BLaER1 treated with 17β-estradiol and CSF1 and Interleukin-3, amounts not matched to agents 10 nM and 100 nM (cell line): Measurements from ENCODE around the gene DICER1.
A peak's percentile ranks its signal among the peaks of the same experiment; 100 is the strongest.

Experiments
- H3K27ac ChIP-seq, 11 experiments: shearing (Covaris generic); formaldehyde crosslinking; 2 replicates each; pipeline ENCODE4 v1.8.1; 2022
- H3K27me3 ChIP-seq, 11 experiments: shearing (Covaris generic); formaldehyde crosslinking; 2 replicates each; pipeline ENCODE4 v1.8.1; 2022
- H3K36me3 ChIP-seq, 11 experiments: shearing (Covaris generic); formaldehyde crosslinking; 2 replicates each; pipeline ENCODE4 v1.8.1; 2022
- H3K4me1 ChIP-seq, 10 experiments: shearing (Covaris generic); formaldehyde crosslinking; 2 replicates each; pipeline ENCODE4 v1.8.1; 2022
- H3K4me2 ChIP-seq, 11 experiments: shearing (Covaris generic); formaldehyde crosslinking; 2 replicates each; pipeline ENCODE4 v1.8.1; 2022
- H3K4me3 ChIP-seq, 10 experiments: shearing (Covaris generic); formaldehyde crosslinking; 2 replicates each; pipeline ENCODE4 v1.8.1; 2022
- H3K9ac ChIP-seq, 11 experiments: shearing (Covaris generic); formaldehyde crosslinking; 2 replicates each; pipeline ENCODE4 v1.8.1; 2022
- H3K9me3 ChIP-seq, 11 experiments: shearing (Covaris generic); formaldehyde crosslinking; replicated peaks in 1 of 11; 2 replicates each; pipeline ENCODE4 v1.8.1; 2022
- H4K20me1 ChIP-seq, 11 experiments: shearing (Covaris generic); formaldehyde crosslinking; 2 replicates each; pipeline ENCODE4 v1.8.1; 2022
- Cebpa-rat ChIP-seq, 11 experiments: shearing (Covaris generic); IDR thresholded peaks; 2 replicates each; pipeline ENCODE4 v1.8.1; 2022

The DICER1 gene

GRCh38 chr14:95057147-95057546 lies 100.2 kb downstream of the DICER1 start:
- Histone ChIP-seq H3K36me3 (no peaks in the 10 kb centered on the region), H3K27me3 (no peaks in the 10 kb centered on the region), H3K4me2 (no peak overlapping the region), H3K4me3 (no peak overlapping the region), H3K9ac (no peak overlapping the region), H3K4me1 (peaks cover 0 to 13% (median 0%) of the 10 kb centered on the region in 10 experiments; a peak in 2 of 20 replicates), H3K27ac (no peak overlapping the region), H4K20me1 (no peaks in the 10 kb centered on the region; a peak in 1 of 22 replicates), H3K9me3 (no peaks in the 10 kb centered on the region)
- TF ChIP-seq Cebpa-rat (IDR thresholded peaks at IDR 0.05) = no peak

- Histone ChIP-seq H3K27ac (no peak overlapping the region), H3K27me3 (no peaks in the 10 kb centered on the region), H3K36me3 (no peaks in the 10 kb centered on the region), H4K20me1 (no peaks in the 10 kb centered on the region; a peak in 1 of 22 replicates), H3K4me3 (no peak overlapping the region), H3K9ac (no peak overlapping the region), H3K4me1 (peaks cover 0 to 14% (median 0%) of the 10 kb centered on the region in 10 experiments; a peak in 2 of 20 replicates), H3K4me2 (no peak overlapping the region), H3K9me3 (no peaks in the 10 kb centered on the region)
- no peak for TF ChIP-seq Cebpa-rat (IDR thresholded peaks at IDR 0.05)
Measured at GRCh38 chr14:95056476-95056875, 100.9 kb downstream of the DICER1 start.

GRCh38 chr14:95055318-95055717 lies 102.0 kb downstream of the DICER1 start:
- H3K36me3 ChIP-seq = no peaks in the 10 kb centered on the region
- H3K4me2 ChIP-seq = peak overlapping the region in 2 of 11 experiments; percentile 3 to 15; a peak in 1 of 22 replicates
- no peaks in the 10 kb centered on the region; a peak in 1 of 22 replicates for H4K20me1 ChIP-seq
- H3K27ac ChIP-seq = no peak overlapping the region
- no peak overlapping the region for H3K9ac ChIP-seq
- TF ChIP-seq Cebpa-rat (IDR thresholded peaks at IDR 0.05) = no peak
- no peak overlapping the region for H3K4me3 ChIP-seq
- peaks cover 0 to 14% (median 0%) of the 10 kb centered on the region in 10 experiments; a peak in 2 of 20 replicates for H3K4me1 ChIP-seq
- no peaks in the 10 kb centered on the region for H3K9me3 ChIP-seq
- no peaks in the 10 kb centered on the region for H3K27me3 ChIP-seq

GRCh38 chr14:95054346-95055280 lies 102.7 kb downstream of the DICER1 start:
- peak overlapping the region in 2 of 11 experiments; percentile 3 to 15; a peak in 1 of 22 replicates for H3K4me2 ChIP-seq
- no peak overlapping the region; a peak in 1 of 22 replicates for H3K9ac ChIP-seq
- peaks cover 0 to 14% (median 0%) of the 10 kb centered on the region in 10 experiments; a peak in 2 of 20 replicates for H3K4me1 ChIP-seq
- no peaks in the 10 kb centered on the region; a peak in 1 of 22 replicates for H4K20me1 ChIP-seq
- no peak for TF ChIP-seq Cebpa-rat (IDR thresholded peaks at IDR 0.05)
- no peak overlapping the region for H3K27ac ChIP-seq
- H3K27me3 ChIP-seq = no peaks in the 10 kb centered on the region
- H3K4me3 ChIP-seq = no peak overlapping the region
- H3K9me3 ChIP-seq = no peaks in the 10 kb centered on the region
- H3K36me3 ChIP-seq = no peaks in the 10 kb centered on the region

GRCh38 chr14:95052016-95052585 lies 105.2 kb downstream of the DICER1 start:
- Histone ChIP-seq H3K4me1 (peaks cover 0 to 14% (median 0%) of the 10 kb centered on the region in 10 experiments; a peak in 2 of 20 replicates), H4K20me1 (no peaks in the 10 kb centered on the region; a peak in 1 of 22 replicates), H3K4me2 (peak overlapping the region in 1 of 11 experiments; percentile 11; a peak in 1 of 22 replicates), H3K27me3 (no peaks in the 10 kb centered on the region), H3K4me3 (no peak overlapping the region), H3K27ac (no peak overlapping the region), H3K9me3 (no peaks in the 10 kb centered on the region), H3K36me3 (no peaks in the 10 kb centered on the region), H3K9ac (no peak overlapping the region)
- no peak for TF ChIP-seq Cebpa-rat (IDR thresholded peaks at IDR 0.05)

GRCh38 chr14:95049952-95050351 lies 107.4 kb downstream of the DICER1 start:
- Histone ChIP-seq H3K4me1 (peaks cover 0 to 16% (median 2%) of the 10 kb centered on the region in 10 experiments; a peak in 8 of 20 replicates), H3K9me3 (no peaks in the 10 kb centered on the region), H3K27ac (no peak overlapping the region), H4K20me1 (no peaks in the 10 kb centered on the region; a peak in 1 of 22 replicates), H3K9ac (no peak overlapping the region), H3K4me2 (0 out of 22 replicates have a peak overlapping the region, but pooled peaks of 1 of the 11 experiments have one; percentile 0), H3K27me3 (no peaks in the 10 kb centered on the region), H3K4me3 (no peak overlapping the region), H3K36me3 (no peaks in the 10 kb centered on the region)
- no peak for TF ChIP-seq Cebpa-rat (IDR thresholded peaks at IDR 0.05)

GRCh38 chr14:95048771-95049312 lies 108.5 kb downstream of the DICER1 start:
- H3K9me3 ChIP-seq = no peaks in the 10 kb centered on the region
- no peaks in the 10 kb centered on the region for H3K36me3 ChIP-seq
- H4K20me1 ChIP-seq = no peaks in the 10 kb centered on the region; a peak in 1 of 22 replicates
- no peak overlapping the region for H3K9ac ChIP-seq
- H3K27ac ChIP-seq = no peak overlapping the region
- H3K27me3 ChIP-seq = no peaks in the 10 kb centered on the region
- no peak for TF ChIP-seq Cebpa-rat (IDR thresholded peaks at IDR 0.05)
- peaks cover 0 to 22% (median 4%) of the 10 kb centered on the region in 10 experiments; a peak in 8 of 20 replicates for H3K4me1 ChIP-seq
- H3K4me2 ChIP-seq = no peak overlapping the region
- H3K4me3 ChIP-seq = no peak overlapping the region

GRCh38 chr14:95047754-95048153 lies 109.6 kb downstream of the DICER1 start:
- Histone ChIP-seq H3K27ac (no peak overlapping the region), H3K9ac (no peak overlapping the region), H3K4me3 (no peak overlapping the region), H3K4me1 (peaks cover 0 to 23% (median 4%) of the 10 kb centered on the region in 10 experiments; a peak in 8 of 20 replicates), H3K27me3 (no peaks in the 10 kb centered on the region), H3K9me3 (no peaks in the 10 kb centered on the region), H4K20me1 (no peaks in the 10 kb centered on the region; a peak in 1 of 22 replicates), H3K36me3 (no peaks in the 10 kb centered on the region), H3K4me2 (no peak overlapping the region)
- TF ChIP-seq Cebpa-rat (IDR thresholded peaks at IDR 0.05) = no peak
